Measurements from ENCODE around the gene NRIP1.

Gene NRIP1

DNA sequence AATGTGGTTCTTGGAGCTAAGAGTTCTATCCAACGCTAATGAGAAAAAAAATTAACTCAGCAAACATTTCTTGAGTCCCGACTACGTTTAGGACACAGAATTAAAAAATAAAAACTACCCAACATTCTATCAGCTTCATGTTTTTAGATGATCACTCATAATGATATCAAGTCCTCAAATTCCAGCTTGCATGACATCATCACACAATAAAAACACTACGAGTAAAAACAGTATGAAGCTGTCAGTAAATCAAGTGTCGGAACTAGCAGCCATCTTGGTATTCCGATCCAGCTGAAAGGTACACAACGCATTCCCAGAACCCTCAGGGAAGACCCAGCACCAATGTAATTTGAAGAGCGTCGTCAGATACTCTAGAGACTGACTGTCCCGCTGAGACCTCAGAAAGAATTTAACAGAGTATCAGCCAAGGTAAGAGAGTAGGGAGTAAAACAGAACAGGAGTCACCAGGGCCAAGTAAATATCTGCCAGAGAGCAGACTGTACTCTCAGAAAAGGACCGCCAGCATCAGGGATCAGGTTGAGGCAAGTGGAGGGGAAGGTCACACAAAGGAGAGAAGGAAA, 57.0 kb downstream of the NRIP1 start:
- no peaks in the 10 kb centered on the region for H3K79me2 ChIP-seq (ENCODE audit: insufficient read depth, low read length)

DNA sequence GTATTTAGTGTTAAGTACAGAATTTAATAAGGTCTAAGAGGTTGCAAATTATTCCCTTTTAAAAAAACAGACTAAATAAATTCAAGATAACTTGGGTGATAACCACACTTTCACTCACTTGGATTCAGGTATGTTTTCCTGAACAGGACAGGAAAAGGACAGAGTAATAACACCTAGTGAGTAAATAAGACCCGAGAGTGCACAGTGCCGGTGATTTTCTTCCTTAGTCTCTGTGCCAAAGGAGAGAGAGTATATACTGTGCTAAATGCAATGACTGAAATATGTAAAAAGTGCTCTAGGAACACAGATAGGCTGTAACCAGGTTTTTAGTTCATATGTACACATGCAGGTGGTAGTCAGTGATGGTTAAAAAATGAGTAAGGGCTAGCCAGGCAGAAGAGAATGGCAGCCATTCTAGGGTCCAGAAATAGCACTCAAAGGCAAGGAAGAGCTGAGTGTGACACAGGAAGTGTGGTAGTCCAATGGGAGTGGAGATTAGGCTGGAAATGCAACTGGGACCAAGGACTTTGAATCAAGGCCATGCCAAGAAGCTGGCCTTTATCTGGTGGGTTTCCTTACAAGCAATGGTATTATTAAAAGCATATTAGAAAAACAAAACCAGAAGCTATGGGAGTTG, 58.1 kb downstream of the NRIP1 start:
- H4K20me1 ChIP-seq (ENCODE audit: low read depth, low read length), result no peaks in the 10 kb centered on the region

More for the DNA sequence above, 57.0 kb downstream of the NRIP1 start:
- Histone ChIP-seq H3K36me3 (ENCODE audit: low read length) (no peaks in the 10 kb centered on the region), H3K27ac (ENCODE audit: low read depth, low read length) (no peak overlapping the region), H3K4me3 (ENCODE audit: insufficient read depth, low read length, poor library complexity, severe bottlenecking) (no peak overlapping the region), H3K9ac (ENCODE audit: low read length) (no peak overlapping the region), H3K27me3 (ENCODE audit: low read length) (no peaks in the 10 kb centered on the region), H3K9me2 (replicated peaks; ENCODE audit: insufficient read depth, low read length) (no peaks in the 10 kb centered on the region), H2AFZ (ENCODE audit: low read depth, low read length, severe bottlenecking) (no peak overlapping the region), H4K20me1 (ENCODE audit: low read depth, low read length) (no peaks in the 10 kb centered on the region), H3K9me3 (ENCODE audit: insufficient read depth, low read length) (no peaks in the 10 kb centered on the region), H3K4me2 (ENCODE audit: low read depth, low read length, poor library complexity, severe bottlenecking) (no peak overlapping the region), H3F3A (ENCODE audit: insufficient read depth) (no peaks in the 10 kb centered on the region)
- TF ChIP-seq, protein P1, sequence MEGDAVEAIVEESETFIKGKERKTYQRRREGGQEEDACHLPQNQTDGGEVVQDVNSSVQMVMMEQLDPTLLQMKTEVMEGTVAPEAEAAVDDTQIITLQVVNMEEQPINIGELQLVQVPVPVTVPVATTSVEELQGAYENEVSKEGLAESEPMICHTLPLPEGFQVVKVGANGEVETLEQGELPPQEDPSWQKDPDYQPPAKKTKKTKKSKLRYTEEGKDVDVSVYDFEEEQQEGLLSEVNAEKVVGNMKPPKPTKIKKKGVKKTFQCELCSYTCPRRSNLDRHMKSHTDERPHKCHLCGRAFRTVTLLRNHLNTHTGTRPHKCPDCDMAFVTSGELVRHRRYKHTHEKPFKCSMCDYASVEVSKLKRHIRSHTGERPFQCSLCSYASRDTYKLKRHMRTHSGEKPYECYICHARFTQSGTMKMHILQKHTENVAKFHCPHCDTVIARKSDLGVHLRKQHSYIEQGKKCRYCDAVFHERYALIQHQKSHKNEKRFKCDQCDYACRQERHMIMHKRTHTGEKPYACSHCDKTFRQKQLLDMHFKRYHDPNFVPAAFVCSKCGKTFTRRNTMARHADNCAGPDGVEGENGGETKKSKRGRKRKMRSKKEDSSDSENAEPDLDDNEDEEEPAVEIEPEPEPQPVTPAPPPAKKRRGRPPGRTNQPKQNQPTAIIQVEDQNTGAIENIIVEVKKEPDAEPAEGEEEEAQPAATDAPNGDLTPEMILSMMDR (IDR thresholded peaks at IDR 0.05; ENCODE audit: insufficient read depth, low read length, poor library complexity, severe bottlenecking), result no peak
- TF ChIP-seq EZH2phosphoT487 (conservative IDR thresholded peaks at IDR 0.05; ENCODE audit: low read length), result no peak

DNA sequence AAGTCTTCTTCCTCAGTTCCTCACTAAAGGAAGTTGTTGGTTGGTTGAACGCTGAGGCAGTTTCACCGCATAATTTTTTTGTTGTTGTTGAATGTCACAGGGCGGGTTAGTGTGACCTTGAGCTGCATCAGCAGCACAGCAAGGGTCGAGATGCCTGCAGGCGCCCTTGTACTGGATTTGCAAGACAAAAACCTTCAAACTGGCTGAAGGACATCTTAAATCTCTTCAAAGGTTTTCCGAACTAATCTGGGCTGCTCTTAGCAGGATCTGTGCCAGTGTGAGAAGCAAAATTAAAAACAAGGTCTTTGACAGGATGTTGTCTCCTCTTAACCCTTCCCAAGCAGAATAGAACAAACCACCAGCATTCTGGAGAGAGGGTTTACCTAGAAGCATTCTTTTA, 59.4 kb downstream of the NRIP1 start:
- Histone ChIP-seq H3K79me2 (ENCODE audit: insufficient read depth, low read length) (no peaks in the 10 kb centered on the region), H3K27ac (ENCODE audit: low read depth, low read length) (no peak overlapping the region), H4K20me1 (ENCODE audit: low read depth, low read length) (no peaks in the 10 kb centered on the region), H3K9ac (ENCODE audit: low read length) (no peak overlapping the region), H3K4me3 (ENCODE audit: insufficient read depth, low read length, poor library complexity, severe bottlenecking) (no peak overlapping the region), H3F3A (ENCODE audit: insufficient read depth) (no peaks in the 10 kb centered on the region), H3K27me3 (ENCODE audit: low read length) (no peaks in the 10 kb centered on the region), H2AFZ (ENCODE audit: low read depth, low read length, severe bottlenecking) (no peak overlapping the region), H3K9me3 (ENCODE audit: insufficient read depth, low read length) (no peaks in the 10 kb centered on the region), H3K9me2 (replicated peaks; ENCODE audit: insufficient read depth, low read length) (no peaks in the 10 kb centered on the region), H3K4me2 (ENCODE audit: low read depth, low read length, poor library complexity, severe bottlenecking) (no peak overlapping the region), H3K36me3 (ENCODE audit: low read length) (no peaks in the 10 kb centered on the region)
- TF ChIP-seq, protein P1 (IDR thresholded peaks at IDR 0.05; ENCODE audit: insufficient read depth, low read length, poor library complexity, severe bottlenecking), result no peak
- TF ChIP-seq EZH2phosphoT487 (conservative IDR thresholded peaks at IDR 0.05; ENCODE audit: low read length), result no peak

More for the DNA sequence above, 58.1 kb downstream of the NRIP1 start:
- Histone ChIP-seq H3K4me3 (ENCODE audit: insufficient read depth, low read length, poor library complexity, severe bottlenecking) (no peak overlapping the region), H3K9me2 (replicated peaks; ENCODE audit: insufficient read depth, low read length) (no peaks in the 10 kb centered on the region), H3K36me3 (ENCODE audit: low read length) (no peaks in the 10 kb centered on the region), H2AFZ (ENCODE audit: low read depth, low read length, severe bottlenecking) (no peak overlapping the region), H3K27ac (ENCODE audit: low read depth, low read length) (no peak overlapping the region), H3K9ac (ENCODE audit: low read length) (no peak overlapping the region), H3K79me2 (ENCODE audit: insufficient read depth, low read length) (no peaks in the 10 kb centered on the region), H3K27me3 (ENCODE audit: low read length) (no peaks in the 10 kb centered on the region), H3K4me2 (ENCODE audit: low read depth, low read length, poor library complexity, severe bottlenecking) (no peak overlapping the region), H3F3A (ENCODE audit: insufficient read depth) (no peaks in the 10 kb centered on the region), H3K9me3 (ENCODE audit: insufficient read depth, low read length) (no peaks in the 10 kb centered on the region)
- TF ChIP-seq, protein P1 (IDR thresholded peaks at IDR 0.05; ENCODE audit: insufficient read depth, low read length, poor library complexity, severe bottlenecking), result no peak
- no peak for TF ChIP-seq EZH2phosphoT487 (conservative IDR thresholded peaks at IDR 0.05; ENCODE audit: low read length)

Measured in SU-DHL-6 (cell line).